UCSD-AML1 (cell line): ENCODE measurements around the gene SLC4A1AP.
"Not testable (repeated sequence)": the region's sequence is repeated elsewhere in the genome, so short reads cannot be mapped to it uniquely, and the experiment has no call there.

Experiments
- DNase-seq: peaks from one replicate; lab custom pipeline; 2025; ENCODE audit not compliant: unreplicated experiment; lab: John Stamatoyannopoulos, UW

Gene SLC4A1AP

GRCh38 chr2:27663285-27664153 is at the start of gene SLC4A1AP, which contains the start of gene SUPT7L:
SLC4A1AP (plus strand) TSS chr2:27663889; CDS start chr2:27663915, 26 bp downstream.
SUPT7L (minus strand) TSS chr2:27663614; CDS start chr2:27662192, 1,422 bp downstream.
- DNase-seq, result peak; percentile 86

GRCh38 chr2:27613985-27614384 is 49.7 kb upstream of the SLC4A1AP start:
- no peak for DNase-seq

DNA sequence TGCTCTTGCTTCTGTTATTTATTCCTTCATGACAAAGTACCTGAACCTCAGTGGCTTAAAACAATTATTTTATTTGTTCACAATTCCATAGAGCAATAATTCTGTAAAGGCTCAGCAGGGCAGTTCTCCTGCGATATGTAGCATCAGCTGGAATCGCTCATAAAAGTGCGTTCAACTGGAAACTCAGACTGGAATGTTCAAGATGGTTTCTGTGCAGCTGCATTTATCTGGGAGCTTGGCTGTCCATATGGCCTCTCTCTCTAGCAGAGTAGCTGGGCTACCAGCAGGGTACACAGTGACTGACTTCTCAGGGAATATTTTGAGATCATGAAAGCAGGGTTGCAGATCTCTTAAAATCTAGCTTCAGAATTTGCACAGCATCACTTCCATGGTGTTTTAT is 48.4 kb upstream of the SLC4A1AP start:
- no peak for DNase-seq

DNA sequence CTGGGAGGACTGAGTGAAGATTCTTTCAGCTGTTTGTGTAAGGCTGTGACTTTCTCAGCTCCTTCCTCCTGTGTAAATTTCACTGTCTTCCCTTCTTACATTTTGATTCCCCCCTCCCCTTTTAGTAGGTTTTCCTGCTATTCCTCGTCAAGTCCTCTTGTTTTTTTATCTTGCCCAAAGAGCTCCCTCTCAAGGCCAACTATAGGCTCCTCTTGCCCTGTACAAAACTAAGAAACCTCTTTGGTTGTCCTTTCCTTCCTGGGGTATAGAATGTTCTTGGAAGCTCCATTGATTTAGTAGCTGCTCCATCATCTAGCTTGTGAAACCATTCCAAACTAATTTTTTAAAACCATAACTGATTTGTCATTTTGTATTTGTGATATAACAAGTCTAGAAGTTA is 42.2 kb upstream of the SLC4A1AP start:
- no peak for DNase-seq

DNA sequence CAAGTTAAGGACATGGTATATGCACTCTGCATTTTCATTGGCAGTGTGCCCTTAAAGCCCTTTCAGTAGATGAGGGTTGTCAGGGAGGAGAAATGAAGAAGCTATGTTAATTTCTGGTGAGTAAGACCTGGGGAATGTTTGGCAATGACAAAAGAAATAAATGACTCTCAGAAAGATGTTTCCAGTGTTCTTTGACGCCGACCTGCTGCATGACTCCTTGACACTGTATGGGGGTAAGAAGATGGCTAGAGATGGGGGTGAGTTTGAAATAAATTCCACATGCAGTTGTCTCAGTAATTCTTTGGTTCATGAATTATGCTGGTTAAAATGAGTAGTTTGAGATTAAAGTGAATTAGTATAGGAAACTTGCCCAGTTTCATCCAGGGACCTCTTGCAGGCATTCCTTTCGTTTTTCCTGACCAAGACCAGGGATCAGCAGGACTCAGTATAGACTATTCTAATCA is 40.7 kb upstream of the SLC4A1AP start:
- no peak for DNase-seq

DNA sequence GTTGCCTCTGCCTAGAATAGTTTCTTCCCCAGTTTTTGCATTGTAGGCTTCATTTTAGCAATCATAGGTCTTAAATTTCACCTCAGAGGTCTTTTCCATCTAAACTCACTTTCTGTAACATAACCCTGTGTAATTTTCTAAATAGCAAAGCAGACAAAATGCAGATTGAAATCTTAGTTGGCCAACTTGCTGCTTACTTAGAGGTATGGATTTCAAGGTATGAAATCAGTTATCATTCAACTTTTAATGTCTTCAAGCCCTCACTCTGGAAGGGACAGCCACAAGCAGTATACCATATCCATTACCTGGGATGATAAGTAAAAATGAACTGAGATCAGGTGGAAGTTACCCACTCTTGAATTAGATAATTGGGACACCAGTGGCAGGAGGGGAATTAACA is 38.7 kb upstream of the SLC4A1AP start:
- no peak for DNase-seq

GRCh38 chr2:27626323-27626722 is 37.4 kb upstream of the SLC4A1AP start:
- DNase-seq, result not testable (repeated sequence)

- peak; percentile 14 for DNase-seq
Observed at GRCh38 chr2:27626921-27627320, 36.8 kb upstream of the SLC4A1AP start.

DNA sequence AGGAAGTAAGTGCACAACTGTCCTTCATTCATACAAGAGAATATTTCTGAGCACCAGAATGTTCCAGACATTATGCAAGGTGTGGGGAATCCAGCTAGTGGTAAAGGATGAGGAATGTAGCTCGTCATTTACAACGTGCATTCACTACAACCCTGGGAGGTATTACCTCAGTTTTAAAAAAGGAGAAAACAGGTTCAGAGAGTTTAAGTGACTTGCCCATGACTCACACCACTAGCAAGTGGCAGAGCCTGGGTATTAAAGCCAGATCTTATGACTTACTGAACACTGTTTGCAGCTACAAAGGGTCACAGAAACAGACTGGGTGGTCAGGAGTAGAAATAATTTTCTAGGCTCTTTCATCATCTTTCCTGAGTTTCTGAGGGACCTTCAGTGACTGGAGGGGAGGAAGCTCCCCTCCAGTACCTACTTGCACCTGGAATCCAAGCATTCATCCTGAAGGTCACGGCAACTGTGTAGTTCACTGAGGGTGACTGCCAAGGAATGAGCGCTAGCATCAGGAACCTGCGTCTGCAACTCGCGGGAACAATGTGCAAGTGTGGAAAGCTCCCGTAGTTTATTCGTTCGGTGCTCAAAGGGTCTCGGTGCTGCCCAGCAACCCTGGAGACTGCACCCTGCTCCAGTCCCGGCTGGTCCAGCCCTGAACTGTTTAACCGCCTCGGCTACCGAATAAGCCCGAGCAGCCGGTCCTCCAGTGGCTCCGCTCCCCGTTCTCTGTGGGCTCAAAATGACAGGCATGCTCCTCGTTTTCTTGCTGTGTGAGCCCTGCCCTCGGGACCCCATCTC is 35.5 kb upstream of the SLC4A1AP start:
- no peak for DNase-seq

GRCh38 chr2:27628767-27629709 is 34.7 kb upstream of the SLC4A1AP start, which contains the start of the genes CCDC121 and GPN1:
CCDC121 (minus strand) TSS chr2:27629012; CDS start chr2:27627799, 1,213 bp downstream.
GPN1 (plus strand) TSS chr2:27629050; CDS start chr2:27629059, 9 bp downstream.
- DNase-seq, result peak; percentile 91

GRCh38 chr2:27630257-27630656 is 33.4 kb upstream of the SLC4A1AP start:
- DNase-seq, result not testable (repeated sequence)

GRCh38 chr2:27634291-27634690 is 29.4 kb upstream of the SLC4A1AP start:
- no peak for DNase-seq

DNA sequence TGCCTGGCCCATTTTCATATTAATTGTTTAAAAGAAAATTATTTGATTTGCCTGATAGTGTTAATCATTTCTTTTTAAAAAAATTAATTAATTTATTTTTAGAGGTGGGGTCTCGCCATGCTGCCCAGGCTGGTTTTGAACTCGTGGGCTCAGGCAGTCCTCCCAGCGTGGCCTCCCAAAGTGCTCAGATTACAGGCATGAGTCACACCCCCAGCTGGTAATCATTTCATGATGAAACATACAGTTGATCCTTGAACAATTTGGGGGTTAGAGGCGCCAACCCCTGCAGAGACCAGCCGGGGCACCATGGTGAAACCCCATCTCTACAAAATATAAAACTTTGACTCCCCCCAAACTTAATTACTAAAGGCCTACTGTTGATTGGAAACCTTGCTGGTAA is 26.9 kb upstream of the SLC4A1AP start:
- no peak for DNase-seq

DNA sequence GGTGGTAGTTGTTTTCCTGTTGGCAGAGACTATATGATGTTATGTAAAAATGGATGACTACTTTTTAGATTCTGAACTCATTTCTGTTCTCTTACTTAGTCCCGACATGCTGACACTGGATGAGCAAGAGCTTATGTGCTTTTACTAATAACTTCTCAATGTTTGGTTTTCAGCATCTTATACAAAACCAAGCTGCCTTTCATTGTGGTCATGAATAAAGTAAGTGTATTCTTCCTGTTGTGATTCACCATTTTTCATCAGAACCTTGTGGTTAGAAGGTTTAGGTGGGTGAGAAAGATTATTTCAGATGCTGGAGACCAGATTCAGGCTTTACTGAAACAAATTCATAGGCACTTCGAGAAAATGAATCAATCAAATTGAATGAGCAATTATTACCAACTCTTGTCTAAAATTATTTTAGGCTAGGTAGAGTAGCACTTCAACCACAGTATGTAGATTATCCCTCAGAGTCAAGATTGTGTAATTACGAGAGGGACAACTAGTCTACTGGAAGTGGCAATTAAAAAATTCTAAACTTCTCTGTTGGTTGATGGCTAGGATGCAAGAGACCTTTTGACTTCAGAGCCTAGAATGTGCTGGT is 25.6 kb upstream of the SLC4A1AP start:
- no peak for DNase-seq

- no peak for DNase-seq
Observed at GRCh38 chr2:27638709-27639108, 25.0 kb upstream of the SLC4A1AP start.

DNA sequence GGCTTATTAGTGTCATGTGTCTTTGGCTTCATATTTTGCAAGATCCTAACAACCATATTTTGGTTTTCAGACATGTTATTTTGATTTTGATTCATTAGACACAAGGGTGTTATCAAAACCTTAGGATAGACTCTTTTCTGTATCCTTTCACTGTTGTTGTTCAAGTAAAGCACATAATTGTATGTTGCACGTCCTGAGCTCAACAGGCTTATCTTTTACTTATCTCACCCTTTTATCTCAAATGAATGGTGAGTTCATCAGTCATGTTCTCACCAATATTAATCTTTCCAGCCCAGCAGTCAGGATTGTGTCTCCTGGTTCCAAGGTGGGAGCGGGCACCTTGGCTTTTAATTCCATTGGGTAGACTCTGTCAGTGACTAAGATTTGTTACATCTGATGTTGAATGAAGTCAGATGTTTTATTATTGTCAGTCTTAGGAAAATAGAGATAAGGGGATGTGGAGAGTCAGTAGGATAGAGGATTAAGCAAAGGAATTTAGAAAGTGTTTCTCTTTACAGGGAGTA is 22.9 kb upstream of the SLC4A1AP start:
- DNase-seq, result no peak

GRCh38 chr2:27645197-27645596 is 18.5 kb upstream of the SLC4A1AP start:
- no peak for DNase-seq

- no peak for DNase-seq
Observed at GRCh38 chr2:27647289-27647688, 16.4 kb upstream of the SLC4A1AP start.

DNA sequence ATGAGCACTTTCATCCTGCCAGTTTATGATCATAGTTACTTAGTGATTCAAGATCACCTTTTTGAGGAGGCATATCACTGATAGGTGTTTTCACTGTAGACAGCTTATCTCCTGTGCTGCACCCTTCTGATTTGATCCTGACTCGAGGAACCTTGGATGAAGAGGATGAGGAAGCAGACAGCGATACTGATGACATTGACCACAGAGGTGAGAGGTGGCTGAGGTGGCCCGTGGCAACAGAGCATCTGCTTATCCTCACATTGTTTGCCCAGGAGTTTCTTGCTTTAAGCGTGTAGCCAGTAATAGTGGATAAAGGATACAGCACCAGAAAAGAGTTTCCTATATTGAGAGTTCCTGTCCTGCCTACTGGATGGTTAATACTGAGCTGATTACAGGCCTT is 16.0 kb upstream of the SLC4A1AP start:
- DNase-seq, result no peak

- no peak for DNase-seq
Observed at GRCh38 chr2:27651056-27651455, 12.6 kb upstream of the SLC4A1AP start.
